GM19043 (cell line): ENCODE results near the gene RIMBP2.

ENCODE experiments used
- ATAC-seq: cut with Tn5 transposase; IDR thresholded peaks from one replicate; pipeline ENCODE4 v1.9.1; 2021; ENCODE audit warnings: low read depth; ENCODE audit not compliant: unreplicated experiment

The RIMBP2 gene

DNA sequence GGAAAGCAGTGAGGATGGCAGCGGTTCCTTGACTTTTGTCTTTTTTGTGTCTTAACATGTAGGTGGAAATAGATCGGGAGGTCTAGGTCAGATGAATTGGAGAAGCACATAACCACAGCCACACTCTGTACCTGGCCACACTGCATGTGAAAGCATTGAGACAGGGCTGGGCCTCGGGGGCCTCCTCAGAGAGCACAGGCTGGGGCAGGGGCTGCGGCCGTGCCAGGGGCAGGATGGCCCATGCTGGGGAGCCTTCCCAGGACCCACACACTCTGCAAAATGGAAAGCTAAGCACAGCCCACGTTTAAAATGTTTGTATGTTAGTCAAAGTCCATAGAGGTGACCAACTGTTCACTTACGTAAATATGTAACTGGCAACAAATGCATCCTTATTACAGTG is 301.7 kb downstream of the RIMBP2 start:
- ATAC-seq, result no peak

GRCh38 chr12:130413909-130414308 is 302.2 kb downstream of the RIMBP2 start:
- ATAC-seq, result no peak

- ATAC-seq, result no peak
These were observed 303.7 kb downstream of the RIMBP2 start for GRCh38 chr12:130412384-130412783.

- no peak for ATAC-seq
These were observed 310.8 kb downstream of the RIMBP2 start for GRCh38 chr12:130405332-130405731.

DNA sequence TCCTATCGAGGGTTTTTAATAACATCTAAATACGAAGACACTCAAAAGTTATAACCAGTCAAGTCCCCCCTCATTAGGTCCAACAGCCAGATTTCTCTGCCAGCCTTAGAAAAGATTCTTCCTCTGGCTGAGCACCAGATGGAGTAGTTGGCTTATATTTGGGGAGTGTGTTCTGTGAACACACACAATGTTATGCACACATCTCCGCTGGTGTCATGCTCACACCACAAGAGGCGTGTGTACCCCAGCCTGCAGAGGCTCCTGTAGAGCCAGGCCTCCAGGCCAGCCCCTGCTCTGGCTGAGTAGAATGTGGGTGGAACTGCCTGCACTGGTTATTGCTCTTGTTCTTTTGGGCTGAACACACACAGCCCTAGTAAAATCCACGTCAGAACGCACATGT is 314.4 kb downstream of the RIMBP2 start:
- ATAC-seq, result no peak

- ATAC-seq, result no peak
These were observed 317.8 kb downstream of the RIMBP2 start for GRCh38 chr12:130398100-130398848.

- ATAC-seq, result no peak
These were observed 319.4 kb downstream of the RIMBP2 start for GRCh38 chr12:130396667-130397066.

DNA sequence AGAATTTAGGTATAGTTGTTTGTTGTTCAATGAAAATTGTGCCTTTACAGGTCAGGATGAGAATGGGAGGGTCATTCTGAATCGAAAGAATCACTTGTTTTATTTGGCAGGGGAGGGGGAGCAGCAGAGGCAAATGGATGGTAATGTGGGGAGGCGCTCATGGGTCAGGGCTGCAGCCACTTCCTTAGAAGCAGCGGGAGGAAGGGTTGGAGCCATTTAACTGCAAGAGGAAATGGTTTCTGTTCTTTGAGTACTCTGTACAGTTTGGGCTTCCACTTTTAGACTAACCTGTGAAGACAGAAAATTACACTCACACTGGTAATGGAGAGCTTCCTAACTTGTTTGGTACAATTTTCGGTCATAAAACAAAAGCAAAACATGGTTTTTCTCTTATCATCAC is 321.2 kb downstream of the RIMBP2 start:
- ATAC-seq, result no peak

DNA sequence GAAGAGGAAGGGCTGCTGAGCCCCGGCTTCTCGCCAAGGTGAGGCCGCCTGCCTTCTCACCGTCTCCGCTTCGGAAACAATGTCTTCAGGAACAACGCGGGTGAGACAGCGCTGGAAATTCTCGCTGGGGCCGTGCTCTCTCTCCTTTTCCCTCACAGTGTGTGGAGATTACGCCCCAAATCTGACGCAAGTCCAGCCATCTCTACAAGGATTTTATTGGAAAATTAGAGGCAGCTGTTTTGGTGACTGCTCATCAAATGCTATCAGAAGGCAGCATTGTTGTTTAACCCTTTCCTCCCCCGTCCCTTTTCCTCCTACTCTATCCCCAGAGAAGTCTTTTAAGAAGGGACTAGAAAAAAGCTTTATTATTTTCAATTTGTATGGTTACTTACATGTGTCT is 324.9 kb downstream of the RIMBP2 start:
- ATAC-seq, result no peak

DNA sequence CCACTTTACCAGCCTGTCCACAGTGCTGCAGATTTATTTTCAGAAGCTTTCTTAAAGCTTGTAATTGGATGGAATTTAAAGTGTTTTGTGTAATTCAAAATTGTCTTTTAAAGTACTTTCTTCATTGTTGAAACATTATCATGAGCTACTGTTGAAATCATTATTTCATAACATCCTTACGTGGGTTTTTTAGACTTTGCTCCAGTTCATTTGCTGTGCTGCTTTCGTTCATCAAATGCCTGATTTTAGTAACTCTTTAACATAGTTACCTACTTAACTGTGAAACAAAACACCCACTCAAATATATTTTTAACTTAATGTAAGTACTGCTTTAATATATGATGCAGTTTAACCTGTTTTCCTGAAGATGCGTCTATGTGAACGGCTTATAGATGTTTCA is 330.9 kb downstream of the RIMBP2 start:
- no peak for ATAC-seq

DNA sequence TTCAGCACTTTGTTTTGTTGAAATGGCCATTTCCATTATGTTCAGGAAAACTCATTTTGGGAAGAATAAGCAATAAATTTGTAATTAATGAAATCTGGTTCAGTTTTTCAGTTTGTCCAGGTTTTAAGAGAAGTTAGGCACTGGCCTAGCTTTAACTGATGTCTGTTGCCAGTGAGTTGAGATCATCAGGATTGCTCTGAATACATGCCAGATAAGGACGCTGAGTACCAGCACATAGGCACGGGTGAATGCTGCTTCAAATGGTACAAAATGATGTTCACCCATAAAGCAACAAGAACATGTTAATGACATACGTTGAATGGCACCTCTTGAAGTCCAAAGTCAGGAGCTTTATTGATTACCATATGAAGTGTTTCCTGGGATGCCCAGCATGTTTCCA is 331.9 kb downstream of the RIMBP2 start:
- no peak for ATAC-seq

GRCh38 chr12:130382818-130383217 is 333.3 kb downstream of the RIMBP2 start:
- no peak for ATAC-seq

GRCh38 chr12:130375296-130376287 is 340.5 kb downstream of the RIMBP2 start:
- no peak for ATAC-seq

- ATAC-seq, result no peak
These were observed 342.0 kb downstream of the RIMBP2 start for GRCh38 chr12:130374083-130374482.

GRCh38 chr12:130372936-130373335 is 343.2 kb downstream of the RIMBP2 start:
- no peak for ATAC-seq

- no peak for ATAC-seq
These were observed 344.8 kb downstream of the RIMBP2 start for GRCh38 chr12:130371296-130371695.

DNA sequence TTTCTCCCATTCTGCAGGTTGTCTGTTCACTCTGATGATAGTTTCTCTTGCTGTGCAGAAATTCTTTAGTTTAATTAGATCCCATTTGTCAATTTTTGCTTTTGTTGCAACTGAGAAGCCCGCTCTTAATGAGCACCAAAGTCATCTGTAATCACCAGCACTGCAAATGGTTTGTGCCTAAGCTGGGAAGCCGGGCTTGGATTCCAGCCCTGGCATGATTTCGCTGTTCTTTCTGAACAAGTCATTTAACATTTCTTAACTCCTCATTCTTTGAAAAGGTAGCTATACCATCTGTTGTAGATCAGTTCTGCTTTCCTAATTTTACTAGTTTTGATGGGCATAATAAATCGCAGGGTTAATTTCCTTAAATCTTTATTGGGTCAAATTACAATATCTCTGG is 346.3 kb downstream of the RIMBP2 start:
- ATAC-seq, result no peak

- no peak for ATAC-seq
These were observed 348.6 kb downstream of the RIMBP2 start for GRCh38 chr12:130367523-130367922.

- ATAC-seq, result no peak
These were observed 349.1 kb downstream of the RIMBP2 start for GRCh38 chr12:130367003-130367402.

GRCh38 chr12:130366159-130366558 is 349.9 kb downstream of the RIMBP2 start:
- no peak for ATAC-seq

GRCh38 chr12:130364578-130364977 is 351.5 kb downstream of the RIMBP2 start:
- ATAC-seq, result no peak

GRCh38 chr12:130362060-130362459 is 354.0 kb downstream of the RIMBP2 start:
- ATAC-seq, result no peak
